Measurements from ENCODE around the gene CHKB.

Gene CHKB

GRCh38 chr22:50582493-50583293 is at the start of gene CHKB:
Gene CHKB, minus strand, starts transcription at chr22:50582849. Its CDS starts 68 bp downstream, at chr22:50582781.
- Histone ChIP-seq H3K79me2 (ENCODE audit: insufficient read depth, low read length) (0 out of 2 replicates have a peak, but pooled peaks cover 5% of the 10 kb centered on the region), H3K9me2 (ENCODE audit: low read depth, low read length) (no peaks in the 10 kb centered on the region), H2AFZ (ENCODE audit: low read length) (no peak within 1 kb of the TSS), H4K20me1 (ENCODE audit: insufficient read depth, low read length) (no peaks in the 10 kb centered on the region), H3K9me3 (ENCODE audit: low read length) (no peaks in the 10 kb centered on the region), H3K27me3 (ENCODE audit: insufficient read depth, low read length) (no peaks in the 10 kb centered on the region), H3K4me2 (ENCODE audit: low read length) (peak within 1 kb of the TSS; percentile 99), H3K9ac (ENCODE audit: low read length) (peak within 1 kb of the TSS; percentile 94), H3F3A (ENCODE audit: insufficient read depth, low read length) (no peaks in the 10 kb centered on the region), H3K27ac (ENCODE audit: low read depth, low read length, poor library complexity, severe bottlenecking) (peak within 1 kb of the TSS; percentile 74), H3K4me1 (ENCODE audit: insufficient read depth, low read length, severe bottlenecking) (peaks cover 17% of the 10 kb centered on the region), H3K36me3 (ENCODE audit: insufficient read depth, low read length) (peaks cover 39% of the 10 kb centered on the region), H3K4me3 (ENCODE audit: low read depth, low read length, poor library complexity, severe bottlenecking) (peak within 1 kb of the TSS; percentile 80)
- TF ChIP-seq EZH2 (IDR thresholded peaks at IDR 0.05; ENCODE audit: borderline replicate concordance, low read length): no peak
- no peak for TF ChIP-seq CTCF (IDR thresholded peaks at IDR 0.05; ENCODE audit: low read length)

- Histone ChIP-seq H3K4me1 (ENCODE audit: insufficient read depth, low read length, severe bottlenecking) (peaks cover 21% of the 10 kb centered on the region), H3K27me3 (ENCODE audit: insufficient read depth, low read length) (no peaks in the 10 kb centered on the region), H3K9ac (ENCODE audit: low read length) (no peak overlapping the region), H3K4me3 (ENCODE audit: low read depth, low read length, poor library complexity, severe bottlenecking) (no peak overlapping the region), H4K20me1 (ENCODE audit: insufficient read depth, low read length) (no peaks in the 10 kb centered on the region), H3K9me2 (ENCODE audit: low read depth, low read length) (no peaks in the 10 kb centered on the region), H3F3A (ENCODE audit: insufficient read depth, low read length) (no peaks in the 10 kb centered on the region), H3K79me2 (ENCODE audit: insufficient read depth, low read length) (no peaks in the 10 kb centered on the region), H3K9me3 (ENCODE audit: low read length) (no peaks in the 10 kb centered on the region), H3K36me3 (ENCODE audit: insufficient read depth, low read length) (no peaks in the 10 kb centered on the region; the same call in 1 of the 2 replicates), H3K4me2 (ENCODE audit: low read length) (no peak overlapping the region), H2AFZ (ENCODE audit: low read length) (no peak overlapping the region), H3K27ac (ENCODE audit: low read depth, low read length, poor library complexity, severe bottlenecking) (no peak overlapping the region)
- no peak for TF ChIP-seq EZH2 (IDR thresholded peaks at IDR 0.05; ENCODE audit: borderline replicate concordance, low read length)
- TF ChIP-seq CTCF (IDR thresholded peaks at IDR 0.05; ENCODE audit: low read length): no peak
These were observed 47.7 kb upstream of the CHKB start for GRCh38 chr22:50630376-50630775.

- no peak for TF ChIP-seq CTCF (IDR thresholded peaks at IDR 0.05; ENCODE audit: low read length)
- no peak for TF ChIP-seq EZH2 (IDR thresholded peaks at IDR 0.05; ENCODE audit: borderline replicate concordance, low read length)
- Histone ChIP-seq H3K9ac (ENCODE audit: low read length) (peak overlapping the region; percentile 74), H4K20me1 (ENCODE audit: insufficient read depth, low read length) (no peaks in the 10 kb centered on the region), H3K4me3 (ENCODE audit: low read depth, low read length, poor library complexity, severe bottlenecking) (peak overlapping the region; percentile 97), H2AFZ (ENCODE audit: low read length) (peak overlapping the region; percentile 75; the same call in 1 of the 2 replicates), H3K27ac (ENCODE audit: low read depth, low read length, poor library complexity, severe bottlenecking) (no peak overlapping the region), H3K27me3 (ENCODE audit: insufficient read depth, low read length) (no peaks in the 10 kb centered on the region), H3K4me2 (ENCODE audit: low read length) (peak overlapping the region; percentile 98), H3F3A (ENCODE audit: insufficient read depth, low read length) (no peaks in the 10 kb centered on the region), H3K36me3 (ENCODE audit: insufficient read depth, low read length) (no peaks in the 10 kb centered on the region), H3K79me2 (ENCODE audit: insufficient read depth, low read length) (no peaks in the 10 kb centered on the region), H3K9me3 (ENCODE audit: low read length) (no peaks in the 10 kb centered on the region), H3K4me1 (ENCODE audit: insufficient read depth, low read length, severe bottlenecking) (peaks cover 21% of the 10 kb centered on the region), H3K9me2 (ENCODE audit: low read depth, low read length) (no peaks in the 10 kb centered on the region)
These were observed 46.0 kb upstream of the CHKB start for GRCh38 chr22:50628543-50629134.
